Vagina (tissue), 2 donors: ENCODE data around the gene DND1. TPM values are rescaled to one million over a fixed set of nuclear protein-coding genes. Genes with fewer than 3 reads are reported as not detected.

Source experiments
- DNase-seq, 2 donors: peaks; one replicate each; pipeline ENCODE4 v3.0.0-alpha.2; 2017; ENCODE audit errors: extremely low spot score in 2 of 2
- H3K27ac ChIP-seq: fragments of 200-600 bp; sonication (generic); one replicate; pipeline ENCODE4 v1.5.1; 2019
- H3K27me3 ChIP-seq: fragments of 200-600 bp; sonication (generic); one replicate; pipeline ENCODE4 v1.5.1; 2019
- H3K36me3 ChIP-seq, 2 donors: fragments of 200-600 bp; sonication (generic); one replicate each; pipeline ENCODE4 v1.5.1; 2017 to 2019
- H3K4me1 ChIP-seq: fragments of 200-600 bp; sonication (generic); one replicate; pipeline ENCODE4 v1.5.1; 2019
- H3K4me3 ChIP-seq, 2 donors: fragments of 200-600 bp; sonication (generic); 1 replicate in 1 of 2; 2 replicates in 1 of 2; pipeline ENCODE4 v1.5.1; 2016 to 2019
- H3K9me3 ChIP-seq: fragments of 200-600 bp; sonication (generic); one replicate; pipeline ENCODE4 v1.5.1; 2019
- POLR2A ChIP-seq, 2 donors: fragments of 450-650 bp; IDR thresholded peaks; one replicate each; pipeline ENCODE4 v1.6.1; 2017; ENCODE audit warnings: antibody characterized with exemption in 2 of 2, mild to moderate bottlenecking in 2 of 2, moderate library complexity in 2 of 2
- POLR2AphosphoS5 ChIP-seq, 2 donors: sonication (generic); formaldehyde crosslinking; IDR thresholded peaks; one replicate each; pipeline ENCODE4 v1.9.0; 2017; ENCODE audit warnings: antibody characterized with exemption in 2 of 2, mild to moderate bottlenecking in 2 of 2, low read depth in 1 of 2; ENCODE audit not compliant: insufficient read depth in 1 of 2
- intact Hi-C: fragments of 100-400 bp; cut with DNase I; formaldehyde crosslinking; loops from one replicate; pipeline ENCODE4 v1.15.1; 2023
- total RNA-seq: library from RNA; depleted of rRNA; stranded (reverse); fragments of >200 nt; gene quantifications from one replicate; pipeline ENCODE4 v1.2.3, GENCODE V29; 2016
- TF ChIP-seq, protein P1 (sequence below), 3 experiments: fragments of 450-650 bp in 2 of 3; fragments of 200-600 bp in 1 of 3; sonication (generic) in 1 of 3; IDR thresholded peaks; one replicate each; pipeline ENCODE4 v1.5.1; 2017 to 2019; ENCODE audit warnings: antibody characterized with exemption in 3 of 3, mild to moderate bottlenecking in 2 of 3, moderate library complexity in 2 of 3

Gene DND1
- total RNA-seq, 1 donor from 2014 or later = 2.9 TPM

DNA sequence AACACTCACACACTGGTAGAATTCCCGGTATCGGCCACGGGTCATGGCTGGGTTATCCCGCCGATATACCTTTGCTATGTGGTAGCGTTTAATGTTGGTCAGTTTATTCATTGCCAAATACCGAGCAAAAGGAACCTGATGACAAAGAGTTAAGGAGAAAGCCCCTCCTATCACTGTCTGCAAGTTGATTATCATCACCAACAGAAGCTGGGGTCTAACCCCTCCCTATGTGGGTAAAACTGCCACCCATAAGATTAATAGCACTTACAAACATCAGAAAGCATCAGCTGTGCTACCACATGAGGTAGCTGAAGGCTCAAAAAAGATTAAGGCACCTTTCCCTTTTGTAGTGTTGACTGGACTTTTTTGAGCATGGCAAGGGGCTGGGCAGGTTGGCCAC lies 5.6 kb upstream of the DND1 start:
- intact Hi-C loops = no loop called here
- Histone ChIP-seq H3K4me1 (no peaks in the 10 kb centered on the region), H3K36me3 (peaks cover 0 to 76% of the 10 kb centered on the region in 2 donors), H3K4me3 (no peak overlapping the region), H3K27ac (no peak overlapping the region), H3K9me3 (no peaks in the 10 kb centered on the region), H3K27me3 (no peaks in the 10 kb centered on the region)
- no peak for DNase-seq
- TF ChIP-seq POLR2AphosphoS5 (IDR thresholded peaks at IDR 0.05; ENCODE audit: insufficient read depth in 1 of 2, low read depth in 1 of 2) (no peak), POLR2A (IDR thresholded peaks at IDR 0.05) (no peak)
- TF ChIP-seq, protein P1, sequence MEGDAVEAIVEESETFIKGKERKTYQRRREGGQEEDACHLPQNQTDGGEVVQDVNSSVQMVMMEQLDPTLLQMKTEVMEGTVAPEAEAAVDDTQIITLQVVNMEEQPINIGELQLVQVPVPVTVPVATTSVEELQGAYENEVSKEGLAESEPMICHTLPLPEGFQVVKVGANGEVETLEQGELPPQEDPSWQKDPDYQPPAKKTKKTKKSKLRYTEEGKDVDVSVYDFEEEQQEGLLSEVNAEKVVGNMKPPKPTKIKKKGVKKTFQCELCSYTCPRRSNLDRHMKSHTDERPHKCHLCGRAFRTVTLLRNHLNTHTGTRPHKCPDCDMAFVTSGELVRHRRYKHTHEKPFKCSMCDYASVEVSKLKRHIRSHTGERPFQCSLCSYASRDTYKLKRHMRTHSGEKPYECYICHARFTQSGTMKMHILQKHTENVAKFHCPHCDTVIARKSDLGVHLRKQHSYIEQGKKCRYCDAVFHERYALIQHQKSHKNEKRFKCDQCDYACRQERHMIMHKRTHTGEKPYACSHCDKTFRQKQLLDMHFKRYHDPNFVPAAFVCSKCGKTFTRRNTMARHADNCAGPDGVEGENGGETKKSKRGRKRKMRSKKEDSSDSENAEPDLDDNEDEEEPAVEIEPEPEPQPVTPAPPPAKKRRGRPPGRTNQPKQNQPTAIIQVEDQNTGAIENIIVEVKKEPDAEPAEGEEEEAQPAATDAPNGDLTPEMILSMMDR (IDR thresholded peaks at IDR 0.05) = no peak

DNA sequence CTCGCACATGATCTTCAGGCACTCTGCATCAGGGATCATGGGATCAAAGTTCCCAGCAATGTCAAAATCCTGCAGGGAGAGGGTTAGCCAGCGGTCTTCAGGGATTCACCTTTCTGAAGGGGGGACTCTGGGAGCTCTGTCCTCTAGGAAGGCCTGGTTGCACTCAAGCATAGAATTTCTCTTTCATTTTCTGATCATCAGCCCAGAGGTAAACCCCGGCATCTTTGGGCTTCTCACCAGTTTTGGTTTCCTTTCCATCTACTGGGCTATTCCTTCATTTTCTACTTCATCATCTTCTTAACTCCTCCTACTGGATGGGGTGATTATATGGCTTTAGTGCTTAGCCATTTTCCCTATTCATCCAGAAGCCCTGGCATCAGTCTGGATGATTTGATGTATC lies 4.6 kb upstream of the DND1 start:
- TF ChIP-seq, protein P1 (IDR thresholded peaks at IDR 0.05) = no peak
- no peak overlapping the region for H3K27ac ChIP-seq
- H3K4me1 ChIP-seq = peaks cover 1% of the 10 kb centered on the region
- intact Hi-C loops = no loop called here
- H3K27me3 ChIP-seq = no peaks in the 10 kb centered on the region
- DNase-seq = no peak
- H3K9me3 ChIP-seq = no peaks in the 10 kb centered on the region
- no peak overlapping the region for H3K4me3 ChIP-seq
- H3K36me3 ChIP-seq = peaks cover 0 to 70% of the 10 kb centered on the region in 2 donors

DNA sequence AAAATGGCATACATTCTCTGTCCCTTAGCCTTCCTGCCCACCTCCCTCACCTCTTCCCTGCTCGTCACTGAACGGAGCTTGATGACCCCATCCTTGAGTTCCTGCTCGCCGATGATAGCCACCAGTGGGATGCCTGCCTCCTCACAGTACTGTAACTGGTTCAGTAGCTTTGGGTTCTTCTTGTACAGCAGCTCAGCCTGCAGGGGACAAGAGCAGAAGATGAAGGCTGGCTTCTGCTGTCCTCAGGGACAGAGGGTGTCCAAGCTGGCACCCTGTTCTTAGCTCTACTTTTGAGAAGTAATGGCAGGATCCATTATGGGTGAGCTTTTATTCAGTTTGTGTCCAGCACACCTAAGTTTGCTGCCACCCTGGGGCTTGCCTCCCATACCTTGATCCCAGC lies 1.3 kb upstream of the DND1 start:
- DNase-seq = no peak
- Histone ChIP-seq H3K36me3 (peaks cover 0 to 67% of the 10 kb centered on the region in 2 donors), H3K4me3 (no peak overlapping the region), H3K4me1 (peaks cover 6% of the 10 kb centered on the region), H3K27ac (no peak overlapping the region), H3K27me3 (no peaks in the 10 kb centered on the region), H3K9me3 (no peaks in the 10 kb centered on the region)
- intact Hi-C loops = no loop called here
- TF ChIP-seq POLR2AphosphoS5 (IDR thresholded peaks at IDR 0.05; ENCODE audit: insufficient read depth in 1 of 2, low read depth in 1 of 2) (no peak), POLR2A (IDR thresholded peaks at IDR 0.05) (no peak)
- TF ChIP-seq, protein P1 (IDR thresholded peaks at IDR 0.05) = no peak

DNA sequence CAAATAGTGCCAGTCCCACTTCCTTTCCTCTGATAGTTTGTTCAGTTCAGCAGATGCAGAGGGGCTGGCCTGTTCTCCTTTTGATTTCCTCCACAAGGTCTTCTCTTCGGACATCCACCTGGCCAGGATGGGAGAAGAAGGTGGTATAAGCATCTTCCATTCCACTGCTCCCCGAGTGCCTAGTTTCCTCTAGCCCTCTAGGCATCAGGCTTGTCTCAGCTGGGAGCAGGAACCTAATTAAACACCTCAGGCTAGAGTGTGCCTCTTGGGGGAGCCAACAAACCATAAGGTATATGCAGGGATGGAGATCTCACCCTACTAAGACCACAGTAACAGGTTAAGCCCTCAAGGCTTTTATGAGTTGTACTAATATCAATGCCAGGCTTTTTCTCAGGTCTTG lies 835 bp upstream of the DND1 start:
- Histone ChIP-seq H3K9me3 (no peaks in the 10 kb centered on the region), H3K4me1 (peaks cover 6% of the 10 kb centered on the region), H3K27ac (no peak overlapping the region), H3K27me3 (no peaks in the 10 kb centered on the region), H3K36me3 (peaks cover 0 to 67% of the 10 kb centered on the region in 2 donors), H3K4me3 (no peak overlapping the region)
- no peak for TF ChIP-seq POLR2A (IDR thresholded peaks at IDR 0.05)
- TF ChIP-seq POLR2AphosphoS5 (IDR thresholded peaks at IDR 0.05; ENCODE audit: insufficient read depth in 1 of 2, low read depth in 1 of 2) = no peak
- TF ChIP-seq, protein P1 (IDR thresholded peaks at IDR 0.05) = no peak
- DNase-seq = no peak
- intact Hi-C loops = no loop called here

DNA sequence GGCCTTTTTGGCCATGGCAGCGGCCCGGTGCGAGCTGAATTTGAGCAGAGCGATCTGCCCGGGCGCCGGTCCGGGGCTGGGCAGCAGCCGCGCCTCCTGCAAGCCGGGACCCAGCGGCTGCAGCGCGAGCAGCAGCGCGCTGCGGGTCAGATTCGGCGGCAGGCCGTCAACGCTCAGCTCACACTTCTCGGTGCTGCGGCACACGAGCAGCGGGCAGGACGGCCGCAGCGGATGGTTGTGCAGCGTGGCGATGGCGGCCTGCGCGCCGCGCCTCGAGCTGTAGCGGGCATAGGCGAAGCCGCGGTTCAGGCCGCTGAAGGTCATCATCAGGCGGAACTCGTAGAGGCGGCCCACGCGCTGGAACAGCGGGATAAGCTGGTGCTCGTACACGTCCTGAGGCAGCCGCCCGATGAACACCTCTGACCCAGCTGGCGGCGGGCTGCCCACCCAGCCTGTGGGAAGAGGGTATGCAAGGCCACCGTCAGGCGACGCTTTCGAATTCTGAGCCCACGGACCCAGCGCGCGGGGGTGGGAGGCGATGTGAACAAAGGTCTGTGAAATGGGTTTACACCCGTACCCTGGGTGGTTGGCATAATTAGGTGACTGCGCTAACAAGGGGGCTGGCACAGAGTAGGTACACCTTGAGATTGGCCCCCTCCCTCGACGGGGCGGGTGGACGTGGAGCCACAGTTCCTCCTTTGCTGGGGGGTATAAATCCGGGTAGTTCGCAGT lies 755 bp downstream of the DND1 start:
- Histone ChIP-seq H3K4me3 (peak overlapping the region; percentile 20 to 25), H3K9me3 (no peaks in the 10 kb centered on the region), H3K27me3 (no peaks in the 10 kb centered on the region), H3K27ac (no peak overlapping the region), H3K36me3 (peaks cover 0 to 63% of the 10 kb centered on the region in 2 donors), H3K4me1 (peaks cover 7% of the 10 kb centered on the region)
- intact Hi-C loops = no loop called here
- no peak for DNase-seq
- TF ChIP-seq POLR2A (IDR thresholded peaks at IDR 0.05) = no peak
- TF ChIP-seq, protein P1 (IDR thresholded peaks at IDR 0.05) = no peak
- TF ChIP-seq POLR2AphosphoS5 (IDR thresholded peaks at IDR 0.05; ENCODE audit: insufficient read depth in 1 of 2, low read depth in 1 of 2) = no peak
